Muscle of arm (tissue), 12 donors: ENCODE results near the gene ACTRT3. TPM values are rescaled to one million over a fixed set of nuclear protein-coding genes. Genes with fewer than 3 reads are reported as not detected.

Experiments
- polyA plus RNA-seq, 12 donors: library from polyadenylated mRNA; unstranded; fragments of 120-200 nt; gene quantifications; one replicate each; pipeline ENCODE4 v1.2.1, GENCODE V29; 2013; ENCODE audit not compliant: insufficient read length in 12 of 12

ACTRT3 gene
- polyA plus RNA-seq, 12 donors: 2.5 to 4.2 (median 3.1) TPM; not detected in 2

Other genes with a start within 250 kb of the ACTRT3 start
- gene MECOM, start 105.8 kb downstream of the ACTRT3 start, polyA plus RNA-seq: 10 to 100 TPM in 11 of 12 donors, not detected in 1; 10.4 to 18.5 (median 12.9) TPM
- gene TERC, start 4.5 kb downstream of the ACTRT3 start, polyA plus RNA-seq: under 1 TPM in 2 of 12 donors, not detected in 10; 0.22 to 0.36 TPM
- gene MYNN, start 3.8 kb upstream of the ACTRT3 start, polyA plus RNA-seq: 10 to 100 TPM in 11 of 12 donors, not detected in 1; 19.2 to 28.4 (median 23.2) TPM
- gene LRRIQ4, start 43.3 kb upstream of the ACTRT3 start, polyA plus RNA-seq: under 1 TPM in 6 of 12 donors, not detected in 6; 0.08 to 0.23 (median 0.11) TPM
- 10 to 100 TPM in 1 of 12 donors, 1 to 10 TPM in 9, not detected in 2; 2.3 to 10.3 (median 5.9) TPM for gene LRRC34, start 43.3 kb upstream of the ACTRT3 start, polyA plus RNA-seq
- gene LRRC31, start 100.4 kb upstream of the ACTRT3 start, polyA plus RNA-seq: 1 to 10 TPM in 1 of 12 donors, not detected in 11; 8.3 TPM
- gene SAMD7, start 142.0 kb upstream of the ACTRT3 start, polyA plus RNA-seq: not detected
- 100 to 1,000 TPM in 3 of 12 donors, 10 to 100 TPM in 8, not detected in 1; 66.6 to 132 (median 89.8) TPM for gene SEC62, start 197.2 kb upstream of the ACTRT3 start, polyA plus RNA-seq